NCI-H1417 (cell line): ENCODE results near the gene POLR2A.
"Not testable (repeated sequence)": the region's sequence is repeated elsewhere in the genome, so short reads cannot be mapped to it uniquely, and the experiment has no call there.

ENCODE experiments used
- DNase-seq, 3 experiments: peaks; one replicate each; lab custom pipeline; 2025; lab: John Stamatoyannopoulos, UW

POLR2A gene

GRCh38 chr17:7478276-7479212 is 5.6 kb upstream of the POLR2A start:
- peak in 2 of 3 experiments; percentile 40 to 47 for DNase-seq

GRCh38 chr17:7479213-7480088 is 4.7 kb upstream of the POLR2A start, which contains the start of gene ZBTB4:
Gene ZBTB4, minus strand, starts transcription at chr17:7479631. Its CDS starts 12,830 bp downstream, at chr17:7466801.
- DNase-seq: peak; percentile 3 to 57 (median 53)

- DNase-seq: no peak
Observed at GRCh38 chr17:7480089-7480384, 4.1 kb upstream of the POLR2A start.

- not testable (repeated sequence) for DNase-seq
Observed at GRCh38 chr17:7481275-7481674, 2.9 kb upstream of the POLR2A start, which contains the start of gene SLC35G6. Gene SLC35G6, plus strand, starts transcription at chr17:7481446. Its CDS starts 71 bp downstream, at chr17:7481517.

- DNase-seq: not testable (repeated sequence)
Observed at GRCh38 chr17:7481842-7482741, 2.1 kb upstream of the POLR2A start.

- not testable (repeated sequence) for DNase-seq
Observed at GRCh38 chr17:7482742-7483088, 1.5 kb upstream of the POLR2A start.

GRCh38 chr17:7483255-7484066 is 705 bp upstream of the POLR2A start:
- DNase-seq: peak; percentile 68 to 97 (median 93)

- DNase-seq: no peak
Observed at GRCh38 chr17:7484919-7485377, 782 bp downstream of the POLR2A start.

- DNase-seq: no peak
Observed at GRCh38 chr17:7486181-7486580, 2.0 kb downstream of the POLR2A start.

- no peak for DNase-seq
Observed at GRCh38 chr17:7490144-7490543, 6.0 kb downstream of the POLR2A start.

GRCh38 chr17:7491583-7491982 is 7.4 kb downstream of the POLR2A start:
- no peak for DNase-seq

GRCh38 chr17:7493941-7494340 is 9.8 kb downstream of the POLR2A start:
- DNase-seq: no peak

- no peak for DNase-seq
Observed at GRCh38 chr17:7495906-7496434, 11.8 kb downstream of the POLR2A start.

GRCh38 chr17:7496470-7497183 is 12.5 kb downstream of the POLR2A start:
- DNase-seq: no peak

GRCh38 chr17:7497228-7497627 is 13.1 kb downstream of the POLR2A start:
- no peak for DNase-seq

GRCh38 chr17:7497636-7498035 is 13.5 kb downstream of the POLR2A start:
- no peak for DNase-seq

GRCh38 chr17:7499161-7499560 is 15.0 kb downstream of the POLR2A start:
- no peak for DNase-seq

GRCh38 chr17:7501729-7502128 is 17.6 kb downstream of the POLR2A start:
- DNase-seq: no peak

- DNase-seq: no peak
Observed at GRCh38 chr17:7502171-7502847, 18.1 kb downstream of the POLR2A start.
